Adipocyte (in vitro differentiated cells): ENCODE results near the gene DRD2.

Source experiments
- DNase-seq: peaks from one replicate; pipeline ENCODE4 v3.0.0-alpha.2; 2015; ENCODE audit warnings: low read depth
- H3K27me3 ChIP-seq: replicated peaks from 2 replicates; pipeline ENCODE4 v1.7.0; 2013; ENCODE audit warnings: mild to moderate bottlenecking, low read length, moderate library complexity; ENCODE audit not compliant: control insufficient read depth, insufficient read depth
- H3K36me3 ChIP-seq: 2 replicates; pipeline ENCODE4 v1.7.0; 2013; ENCODE audit warnings: low read length, mild to moderate bottlenecking, moderate library complexity; ENCODE audit not compliant: control insufficient read depth, insufficient read depth, severe bottlenecking
- H3K4me1 ChIP-seq: 2 replicates; pipeline ENCODE4 v1.7.0; 2013; ENCODE audit warnings: mild to moderate bottlenecking, low read length, moderate library complexity; ENCODE audit not compliant: control insufficient read depth, insufficient read depth
- H3K4me3 ChIP-seq: 2 replicates; pipeline ENCODE4 v1.7.0; 2013; ENCODE audit warnings: mild to moderate bottlenecking, low read length, moderate library complexity
- H3K9ac ChIP-seq: 2 replicates; pipeline ENCODE4 v1.7.0; 2013; ENCODE audit warnings: mild to moderate bottlenecking, low read length, moderate library complexity
- H3K9me3 ChIP-seq: 2 replicates; pipeline ENCODE4 v1.7.0; 2013; ENCODE audit warnings: mild to moderate bottlenecking, low read length, moderate library complexity; ENCODE audit not compliant: control insufficient read depth

The DRD2 gene

GRCh38 chr11:113444502-113445123 is 30.6 kb downstream of the DRD2 start:
- Histone ChIP-seq H3K36me3 (no peaks in the 10 kb centered on the region), H3K4me3 (no peak overlapping the region), H3K4me1 (peaks cover 9% of the 10 kb centered on the region), H3K27me3 (peaks cover 38% of the 10 kb centered on the region), H3K9me3 (peaks cover 3% of the 10 kb centered on the region), H3K9ac (no peak overlapping the region)
- DNase-seq = no peak

GRCh38 chr11:113440816-113441215 is 34.4 kb downstream of the DRD2 start:
- DNase-seq = no peak
- Histone ChIP-seq H3K9me3 (peaks cover 3% of the 10 kb centered on the region), H3K36me3 (no peaks in the 10 kb centered on the region)

GRCh38 chr11:113436672-113437252 is 38.4 kb downstream of the DRD2 start:
- DNase-seq = no peak
- no peak overlapping the region for H3K4me3 ChIP-seq

More at GRCh38 chr11:113440816-113441215, 34.4 kb downstream of the DRD2 start:
- Histone ChIP-seq H3K4me1 (peaks cover 4% of the 10 kb centered on the region), H3K4me3 (no peak overlapping the region), H3K9ac (no peak overlapping the region), H3K27me3 (peaks cover 45% of the 10 kb centered on the region)

GRCh38 chr11:113435190-113435968 is 39.8 kb downstream of the DRD2 start:
- no peak overlapping the region for H3K4me3 ChIP-seq
- DNase-seq = no peak
- no peaks in the 10 kb centered on the region for H3K9me3 ChIP-seq
- H3K4me1 ChIP-seq = peaks cover 10% of the 10 kb centered on the region
- H3K9ac ChIP-seq = no peak overlapping the region
- H3K36me3 ChIP-seq = no peaks in the 10 kb centered on the region
- H3K27me3 ChIP-seq = peaks cover 37% of the 10 kb centered on the region

More at GRCh38 chr11:113436672-113437252, 38.4 kb downstream of the DRD2 start:
- H3K9ac ChIP-seq = no peak overlapping the region
- peaks cover 3% of the 10 kb centered on the region for H3K9me3 ChIP-seq
- no peaks in the 10 kb centered on the region for H3K36me3 ChIP-seq
- H3K27me3 ChIP-seq = peaks cover 49% of the 10 kb centered on the region
- peaks cover 10% of the 10 kb centered on the region for H3K4me1 ChIP-seq

GRCh38 chr11:113431746-113432145 is 43.5 kb downstream of the DRD2 start:
- Histone ChIP-seq H3K9ac (no peak overlapping the region), H3K36me3 (no peaks in the 10 kb centered on the region), H3K4me3 (no peak overlapping the region), H3K9me3 (no peaks in the 10 kb centered on the region), H3K27me3 (peaks cover 23% of the 10 kb centered on the region), H3K4me1 (peaks cover 10% of the 10 kb centered on the region)
- DNase-seq = no peak

GRCh38 chr11:113426686-113427085 is 48.5 kb downstream of the DRD2 start:
- Histone ChIP-seq H3K9ac (no peak overlapping the region), H3K36me3 (no peaks in the 10 kb centered on the region), H3K9me3 (no peaks in the 10 kb centered on the region), H3K27me3 (peaks cover 31% of the 10 kb centered on the region), H3K4me3 (no peak overlapping the region), H3K4me1 (no peaks in the 10 kb centered on the region)
- DNase-seq = no peak

- Histone ChIP-seq H3K9me3 (no peaks in the 10 kb centered on the region), H3K4me1 (no peaks in the 10 kb centered on the region), H3K27me3 (peaks cover 28% of the 10 kb centered on the region), H3K9ac (no peak overlapping the region), H3K36me3 (no peaks in the 10 kb centered on the region), H3K4me3 (no peak overlapping the region)
- DNase-seq = no peak
Measured at GRCh38 chr11:113420808-113421207, 54.4 kb downstream of the DRD2 start.

- H3K36me3 ChIP-seq = no peaks in the 10 kb centered on the region
- H3K9ac ChIP-seq = no peak overlapping the region
- H3K4me1 ChIP-seq = no peaks in the 10 kb centered on the region
- no peak for DNase-seq
- H3K27me3 ChIP-seq = peaks cover 33% of the 10 kb centered on the region
- H3K9me3 ChIP-seq = no peaks in the 10 kb centered on the region
- no peak overlapping the region for H3K4me3 ChIP-seq
Measured at GRCh38 chr11:113419454-113420003, 55.7 kb downstream of the DRD2 start.

- Histone ChIP-seq H3K4me3 (no peak overlapping the region), H3K27me3 (peaks cover 36% of the 10 kb centered on the region), H3K4me1 (no peaks in the 10 kb centered on the region), H3K9ac (no peak overlapping the region), H3K9me3 (no peaks in the 10 kb centered on the region), H3K36me3 (no peaks in the 10 kb centered on the region)
- DNase-seq = no peak
Measured at GRCh38 chr11:113417428-113417827, 57.8 kb downstream of the DRD2 start.

GRCh38 chr11:113415343-113415742 is 59.9 kb downstream of the DRD2 start:
- Histone ChIP-seq H3K27me3 (peaks cover 42% of the 10 kb centered on the region), H3K4me3 (no peak overlapping the region), H3K36me3 (no peaks in the 10 kb centered on the region), H3K9me3 (no peaks in the 10 kb centered on the region), H3K9ac (no peak overlapping the region), H3K4me1 (no peaks in the 10 kb centered on the region)
- DNase-seq = no peak

- H3K9ac ChIP-seq = no peak overlapping the region
- H3K27me3 ChIP-seq = peaks cover 56% of the 10 kb centered on the region
- no peak for DNase-seq
- H3K4me3 ChIP-seq = no peak overlapping the region
- H3K36me3 ChIP-seq = no peaks in the 10 kb centered on the region
- H3K9me3 ChIP-seq = no peaks in the 10 kb centered on the region
- no peaks in the 10 kb centered on the region for H3K4me1 ChIP-seq
Measured at GRCh38 chr11:113412675-113413074, 62.5 kb downstream of the DRD2 start.
